Measurements from ENCODE around the gene SLC24A3.

- no peak for TF ChIP-seq CTCF (conservative IDR thresholded peaks at IDR 0.05; ENCODE audit: low read length)
- no peak for TF ChIP-seq EZH2phosphoT487 (IDR thresholded peaks at IDR 0.05; ENCODE audit: borderline replicate concordance)
Measured at GRCh38 chr20:19288061-19288460, 75.6 kb downstream of the SLC24A3 start.
